Measurements from ENCODE around the gene TBX4.

GRCh38 chr17:61411011-61411260 is 41.3 kb upstream of the TBX4 start:
- TF ChIP-seq EZH2phosphoT487 (IDR thresholded peaks at IDR 0.05; ENCODE audit: low read depth, severe bottlenecking, unreplicated experiment) (no peak), CTCF (IDR thresholded peaks at IDR 0.05; ENCODE audit: poor library complexity) (no peak), EZH2 (IDR thresholded peaks at IDR 0.05; ENCODE audit: borderline replicate concordance) (no peak)
